Esophagus muscularis mucosa (tissue), 4 donors: ENCODE data around the gene CDK19. TPM values are rescaled to one million over a fixed set of nuclear protein-coding genes. Genes with fewer than 3 reads are reported as not detected.
"Not testable (repeated sequence)": the region's sequence is repeated elsewhere in the genome, so short reads cannot be mapped to it uniquely, and the experiment has no call there.

ENCODE experiments used
- DNase-seq: peaks from one replicate; pipeline ENCODE4 v3.0.0-alpha.2; 2017; ENCODE audit errors: extremely low spot score
- H3K27ac ChIP-seq, 4 donors: fragments of 200-600 bp; sonication (generic); replicated peaks in 1 of 4; 1 replicate in 3 of 4; 2 replicates in 1 of 4; pipeline ENCODE4 v1.5.1; 2016 to 2019; ENCODE audit warnings: mild to moderate bottlenecking in 1 of 4
- H3K27me3 ChIP-seq, 4 donors: fragments of 200-600 bp; sonication (generic); one replicate each; pipeline versions ENCODE4 v1.5.1 to v1.6.0; 2016 to 2019
- H3K36me3 ChIP-seq, 4 donors: fragments of 200-600 bp; sonication (generic); one replicate each; pipeline ENCODE4 v1.5.1; 2016 to 2019
- H3K4me1 ChIP-seq, 4 donors: fragments of 200-600 bp; sonication (generic); one replicate each; pipeline ENCODE4 v1.5.1; 2016 to 2019
- H3K4me3 ChIP-seq, 4 donors: fragments of 200-600 bp; sonication (generic); 1 replicate in 2 of 4; 2 replicates in 2 of 4; pipeline ENCODE4 v1.5.1; 2016 to 2019; ENCODE audit warnings: mild to moderate bottlenecking in 4 of 4, moderate library complexity in 1 of 4
- H3K9me3 ChIP-seq, 4 donors: fragments of 200-600 bp; sonication (generic); 1 replicate in 3 of 4; 2 replicates in 1 of 4; pipeline ENCODE4 v1.5.1; 2016 to 2019
- CTCF ChIP-seq, 3 experiments: fragments of 200-600 bp in 2 of 3; fragments of 450-650 bp in 1 of 3; sonication (generic) in 2 of 3; IDR thresholded peaks; one replicate each; pipeline ENCODE4 v1.5.1; 2017 to 2019; ENCODE audit warnings: antibody characterized with exemption in 3 of 3, mild to moderate bottlenecking in 2 of 3, moderate library complexity in 1 of 3
- EP300 ChIP-seq: sonication (generic); formaldehyde crosslinking; IDR thresholded peaks from one replicate; pipeline ENCODE4 v1.6.1; 2017; ENCODE audit warnings: antibody characterized with exemption
- POLR2A ChIP-seq: fragments of 450-650 bp; IDR thresholded peaks from one replicate; pipeline ENCODE4 v1.6.1; 2017; ENCODE audit warnings: antibody characterized with exemption, moderate library complexity, mild to moderate bottlenecking, low read depth
- POLR2AphosphoS5 ChIP-seq, 2 donors: sonication (generic); formaldehyde crosslinking; IDR thresholded peaks; one replicate each; pipeline ENCODE4 v1.6.1; 2017; ENCODE audit warnings: antibody characterized with exemption in 2 of 2
- WGBS: methylation state at CpG from one replicate; pipeline ENCODE4 v1.1.5; 2018; 5-methylcytosine and 5-hydroxymethylcytosine counted together
- intact Hi-C: fragments of 100-400 bp; cut with DNase I; formaldehyde crosslinking; loops from one replicate; pipeline ENCODE4 v1.15.1; 2023
- total RNA-seq, 4 donors: library from RNA; depleted of rRNA; stranded (reverse); fragments of >200 nt; gene quantifications; one replicate each; pipeline versions ENCODE4 v1.1.0 to v1.2.1, GENCODE V29; 2016

CDK19 gene
- total RNA-seq, 4 donors from 2014 or later, result 12.0 to 15.0 (median 13.6) TPM

GRCh38 chr6:110757926-110758325, 57.3 kb downstream of the CDK19 start:
- Histone ChIP-seq H3K9me3 (no peaks in the 10 kb centered on the region), H3K4me1 (no peaks in the 10 kb centered on the region), H3K4me3 (no peak overlapping the region), H3K27me3 (no peaks in the 10 kb centered on the region), H3K36me3 (peaks cover 0 to 3% (median 0%) of the 10 kb centered on the region in 4 donors), H3K27ac (no peak overlapping the region)
- intact Hi-C loops, result no loop called here
- TF ChIP-seq POLR2A, result no peak
- TF ChIP-seq POLR2AphosphoS5 (IDR thresholded peaks at IDR 0.05), result no peak
- TF ChIP-seq EP300, result no peak
- TF ChIP-seq CTCF (IDR thresholded peaks at IDR 0.05), result no peak
- 91% methylated on average over 4 of the region's 4 CpGs for WGBS
- no peak for DNase-seq

- TF ChIP-seq CTCF (IDR thresholded peaks at IDR 0.05) (no peak), POLR2AphosphoS5 (IDR thresholded peaks at IDR 0.05) (no peak), POLR2A (no peak), EP300 (no peak)
- H3K36me3 ChIP-seq, result peaks cover 0 to 3% (median 0%) of the 10 kb centered on the region in 4 donors
- H3K9me3 ChIP-seq, result no peaks in the 10 kb centered on the region
- H3K27me3 ChIP-seq, result no peaks in the 10 kb centered on the region
- DNase-seq, result no peak
- H3K4me1 ChIP-seq, result no peaks in the 10 kb centered on the region
- WGBS, result 90% methylated on average over 2 of the region's 2 CpGs
- no peak overlapping the region for H3K4me3 ChIP-seq
- no peak overlapping the region for H3K27ac ChIP-seq
- intact Hi-C loops, result no loop called here
Observed at GRCh38 chr6:110756817-110757216, 58.5 kb downstream of the CDK19 start.

- Histone ChIP-seq H3K27me3 (no peaks in the 10 kb centered on the region), H3K9me3 (no peaks in the 10 kb centered on the region), H3K27ac (no peak overlapping the region), H3K36me3 (peaks cover 0 to 3% (median 0%) of the 10 kb centered on the region in 4 donors), H3K4me3 (no peak overlapping the region), H3K4me1 (no peaks in the 10 kb centered on the region)
- intact Hi-C loops, result no loop called here
- no peak for DNase-seq
- WGBS, result 84% methylated on average over 3 of the region's 3 CpGs
- TF ChIP-seq POLR2AphosphoS5 (IDR thresholded peaks at IDR 0.05), result no peak
- no peak for TF ChIP-seq CTCF (IDR thresholded peaks at IDR 0.05)
- no peak for TF ChIP-seq EP300
- TF ChIP-seq POLR2A, result no peak
Observed at GRCh38 chr6:110755411-110755834, 59.8 kb downstream of the CDK19 start.

- intact Hi-C loops, H3K9me3 ChIP-seq: not testable (repeated sequence)
Observed at GRCh38 chr6:110753936-110754668, 61.2 kb downstream of the CDK19 start.

GRCh38 chr6:110748453-110748852, 66.8 kb downstream of the CDK19 start:
- DNase-seq, result no peak
- TF ChIP-seq CTCF (IDR thresholded peaks at IDR 0.05) (no peak), POLR2A (no peak), POLR2AphosphoS5 (IDR thresholded peaks at IDR 0.05) (no peak), EP300 (no peak)
- intact Hi-C loops, result no loop called here

More at GRCh38 chr6:110753936-110754668, 61.2 kb downstream of the CDK19 start:
- not testable (repeated sequence) for H3K4me3 ChIP-seq, H3K36me3 ChIP-seq, H3K27me3 ChIP-seq, DNase-seq, H3K27ac ChIP-seq, H3K4me1 ChIP-seq
- 98% methylated on average over 9 of the region's 9 CpGs for WGBS

More at GRCh38 chr6:110748453-110748852, 66.8 kb downstream of the CDK19 start:
- no peak overlapping the region for H3K27ac ChIP-seq
- peaks cover 0 to under 1% (median 0%) of the 10 kb centered on the region in 4 donors for H3K9me3 ChIP-seq
- H3K4me1 ChIP-seq, result no peaks in the 10 kb centered on the region
- H3K4me3 ChIP-seq, result no peak overlapping the region
- H3K36me3 ChIP-seq, result peaks cover 0 to 6% (median 2%) of the 10 kb centered on the region in 4 donors
- no peaks in the 10 kb centered on the region for H3K27me3 ChIP-seq
- 48% methylated on average over 3 of the region's 3 CpGs for WGBS
